ENCODE data around the gene DISC1. TPM values are rescaled to one million over a fixed set of nuclear protein-coding genes. Genes with fewer than 3 reads are reported as not detected.

Gene DISC1
- total RNA-seq, 1 donor from 2014 or later: 16.0 TPM

DNA sequence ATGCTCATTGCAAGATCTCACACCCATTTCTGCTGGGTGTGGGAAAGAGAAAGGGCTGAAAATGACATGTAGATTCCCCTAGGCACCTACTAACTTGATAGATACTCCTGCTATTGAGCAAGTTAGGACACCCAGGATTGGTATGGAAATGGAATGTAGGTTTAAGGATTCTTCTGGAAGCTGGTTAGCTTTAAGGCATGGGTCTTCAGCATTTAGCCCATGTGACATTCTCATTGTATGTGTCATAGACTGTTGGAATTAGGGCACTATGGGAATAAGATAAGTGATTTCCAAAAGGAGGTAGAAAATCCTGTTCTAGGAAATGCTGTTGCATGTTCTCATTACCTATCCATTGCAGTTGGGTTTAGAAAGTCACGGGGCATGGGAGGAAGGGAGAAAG is 76.2 kb downstream of the DISC1 start:
- Histone ChIP-seq H3K27ac (no peak overlapping the region), H3K27me3 (no peaks in the 10 kb centered on the region), H3K4me3 (no peak overlapping the region), H3K4me1 (no peaks in the 10 kb centered on the region), H3K9me3 (no peaks in the 10 kb centered on the region), H3K36me3 (no peaks in the 10 kb centered on the region)
- intact Hi-C loops (cut with DNase I): no loop called here
- TF ChIP-seq CTCF (IDR thresholded peaks at IDR 0.05): no peak
- no peak for DNase-seq (ENCODE audit: low spot score in 2 of 2)

DNA sequence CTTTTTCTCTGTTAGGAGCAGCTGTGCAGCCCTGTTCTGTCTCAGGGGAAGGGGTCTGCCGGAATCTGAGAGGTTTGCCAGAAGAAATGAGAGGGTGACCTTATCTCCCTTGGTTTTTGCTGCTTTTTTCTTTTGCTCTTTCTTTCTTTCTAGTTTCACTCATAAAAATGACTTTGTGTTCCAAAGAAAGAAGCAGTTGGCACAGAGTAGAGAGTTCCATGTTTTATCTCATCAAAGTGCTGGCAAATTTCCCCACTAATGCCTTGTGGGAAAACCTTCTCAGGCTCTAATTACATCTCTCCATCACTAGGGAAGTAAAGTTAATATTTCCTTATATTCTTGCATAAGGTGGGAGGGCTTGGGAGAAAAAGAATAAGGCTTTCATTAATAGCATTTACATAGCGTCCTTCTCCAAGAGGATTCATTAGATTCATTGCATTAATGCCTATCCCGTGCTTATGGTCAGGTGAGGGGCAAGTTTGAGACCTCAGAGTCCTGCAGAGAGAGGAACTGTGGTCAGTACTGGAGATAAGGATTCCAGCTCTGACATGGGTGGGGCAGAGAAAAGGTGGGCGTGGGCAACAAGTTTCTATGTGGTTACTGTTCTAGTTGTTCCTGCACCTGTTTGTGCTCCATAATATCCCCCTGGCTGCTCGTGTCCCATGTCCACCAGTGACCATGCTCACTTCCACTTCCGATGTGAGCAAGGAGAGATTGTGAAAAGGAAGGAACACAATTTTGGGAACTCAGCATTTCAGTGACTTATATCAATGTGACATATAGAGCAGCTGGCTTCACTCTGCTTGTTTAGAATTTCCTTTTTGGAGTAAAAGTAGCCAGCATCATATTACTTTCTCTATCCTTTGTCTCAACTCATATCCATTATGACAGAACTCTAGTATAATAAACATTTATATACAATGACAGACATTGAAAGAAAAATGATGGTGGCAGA is 79.5 kb downstream of the DISC1 start:
- Histone ChIP-seq H3K36me3 (no peaks in the 10 kb centered on the region), H3K4me3 (no peak overlapping the region), H3K4me1 (no peaks in the 10 kb centered on the region), H3K9me3 (no peaks in the 10 kb centered on the region), H3K27me3 (no peaks in the 10 kb centered on the region), H3K27ac (no peak overlapping the region)
- intact Hi-C loops (cut with DNase I): no loop called here
- DNase-seq (ENCODE audit: low spot score in 2 of 2): no peak
- no peak for TF ChIP-seq CTCF (IDR thresholded peaks at IDR 0.05)

GRCh38 chr1:231706934-231707333 is 80.3 kb downstream of the DISC1 start:
- no peaks in the 10 kb centered on the region for H3K27me3 ChIP-seq
- no peak for TF ChIP-seq CTCF (IDR thresholded peaks at IDR 0.05)
- intact Hi-C loops (cut with DNase I): no loop called here
- no peak for DNase-seq (ENCODE audit: low spot score in 2 of 2)
- H3K4me3 ChIP-seq: no peak overlapping the region
- H3K27ac ChIP-seq: no peak overlapping the region
- H3K36me3 ChIP-seq: no peaks in the 10 kb centered on the region
- H3K4me1 ChIP-seq: no peaks in the 10 kb centered on the region
- no peaks in the 10 kb centered on the region for H3K9me3 ChIP-seq

DNA sequence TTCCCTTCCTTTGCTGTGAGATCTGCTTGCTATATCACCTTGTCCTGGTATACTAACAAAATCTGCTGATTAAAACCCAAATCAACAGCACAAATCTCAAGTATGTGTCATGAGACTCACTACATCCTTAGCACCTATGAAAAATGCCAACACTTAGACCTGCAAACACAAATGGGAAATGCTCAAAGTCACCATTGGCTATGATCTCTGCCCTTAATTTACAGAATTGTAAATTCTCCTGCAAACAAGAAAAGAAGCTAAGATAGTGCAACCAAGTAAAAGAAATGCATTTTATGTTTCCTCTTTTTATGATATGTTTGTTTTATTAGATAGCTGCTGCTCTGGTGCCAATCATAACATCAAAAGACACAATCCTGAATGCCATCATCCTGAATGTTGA is 80.8 kb downstream of the DISC1 start:
- H3K27me3 ChIP-seq: no peaks in the 10 kb centered on the region
- TF ChIP-seq CTCF (IDR thresholded peaks at IDR 0.05): no peak
- H3K9me3 ChIP-seq: no peaks in the 10 kb centered on the region
- no peak overlapping the region for H3K4me3 ChIP-seq
- H3K27ac ChIP-seq: no peak overlapping the region
- no peaks in the 10 kb centered on the region for H3K36me3 ChIP-seq
- H3K4me1 ChIP-seq: no peaks in the 10 kb centered on the region
- no peak for DNase-seq (ENCODE audit: low spot score in 2 of 2)
- intact Hi-C loops (cut with DNase I): no loop called here

- Histone ChIP-seq H3K36me3 (no peaks in the 10 kb centered on the region), H3K9me3 (no peaks in the 10 kb centered on the region), H3K4me3 (no peak overlapping the region), H3K27ac (no peak overlapping the region), H3K27me3 (no peaks in the 10 kb centered on the region), H3K4me1 (no peaks in the 10 kb centered on the region)
- intact Hi-C loops (cut with DNase I): no loop called here
- no peak for DNase-seq (ENCODE audit: low spot score in 2 of 2)
- no peak for TF ChIP-seq CTCF (IDR thresholded peaks at IDR 0.05)
These were observed 81.8 kb downstream of the DISC1 start for GRCh38 chr1:231708394-231708793.
